Measurements from ENCODE around the gene CDC42BPG. TPM values are rescaled to one million over a fixed set of nuclear protein-coding genes. Genes with fewer than 3 reads are reported as not detected.

CDC42BPG gene
- total and polyA plus RNA-seq, 2 of the 8 experiments (the other 6 are each of a cell fraction or from before 2014, with no cell fraction given): 3.7 to 10.6 TPM

- TF ChIP-seq TCF12 (IDR thresholded peaks at IDR 0.05; ENCODE audit: low read depth, low read length) (no peak), JUN (IDR thresholded peaks at IDR 0.05; ENCODE audit: low read depth, low read length) (no peak), RAD21 (IDR thresholded peaks at IDR 0.05 in 1 of 2, conservative IDR thresholded peaks at IDR 0.05 in 1 of 2; ENCODE audit: low read depth in 2 of 2, low read length in 2 of 2) (no peak), MAX (IDR thresholded peaks at IDR 0.05) (no peak), HDAC6 (IDR thresholded peaks at IDR 0.05; ENCODE audit: low read depth, low read length) (no peak), SAP30 (IDR thresholded peaks at IDR 0.05; ENCODE audit: insufficient read depth, insufficient replicate concordance, low read length) (no peak)
These were observed 21.1 kb upstream of the CDC42BPG start (continued) for GRCh38 chr11:64865286-64866172.
